Frontal cortex (tissue), 4 donors: Measurements from ENCODE around the gene DPH3. TPM values are rescaled to one million over a fixed set of nuclear protein-coding genes. Genes with fewer than 3 reads are reported as not detected.
A peak's percentile ranks its signal among the peaks of the same experiment; 100 is the strongest.

Experiments used
- DNase-seq, 2 donors: peaks; one replicate each; pipeline ENCODE4 v3.0.0; 2012; ENCODE audit warnings: low spot score in 2 of 2
- FAIRE-seq: peaks from 2 replicates; lab custom pipeline; 2012; peaks lifted over from hg19 to GRCh38; lab: Jason Lieb, UNC
- total RNA-seq: library from RNA; depleted of rRNA; stranded (reverse); fragments of >200 nt; gene quantifications from one replicate; pipeline ENCODE4 v1.2.3, GENCODE V29; 2014
- donor health status: control.
- donor health status: control.
- donor health status: control.

DPH3 gene
- total RNA-seq, 1 donor from 2014 or later: 20.4 TPM

DNA sequence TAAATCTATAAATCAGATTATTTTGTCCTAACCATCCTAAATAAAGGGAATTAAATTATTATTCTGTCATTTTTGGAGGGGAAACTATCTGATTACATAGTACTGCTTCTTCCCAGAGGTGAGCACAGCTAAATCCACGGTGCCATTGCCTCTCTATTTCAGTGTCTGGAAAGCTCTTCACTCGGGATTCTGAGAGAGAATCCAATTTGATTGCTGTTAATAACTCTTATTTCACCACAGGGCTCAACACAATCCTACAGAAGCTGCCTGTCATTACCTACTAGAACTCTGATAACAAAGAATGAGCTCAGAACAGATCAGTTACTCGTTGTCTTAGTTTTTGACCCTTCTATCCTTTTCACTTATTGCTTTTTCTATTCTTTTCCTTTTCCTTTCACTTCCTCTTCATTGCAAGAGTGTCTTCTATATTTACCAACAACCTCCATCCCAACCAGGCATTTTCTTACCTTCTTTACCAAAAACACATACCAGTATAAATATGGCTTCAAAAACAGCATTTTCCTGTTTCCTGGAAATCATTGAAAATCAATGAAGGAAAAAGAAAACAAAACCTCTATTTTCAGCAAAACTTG, 30.7 kb upstream of the DPH3 start:
- DNase-seq (no peak), FAIRE-seq (no peak)

DNA sequence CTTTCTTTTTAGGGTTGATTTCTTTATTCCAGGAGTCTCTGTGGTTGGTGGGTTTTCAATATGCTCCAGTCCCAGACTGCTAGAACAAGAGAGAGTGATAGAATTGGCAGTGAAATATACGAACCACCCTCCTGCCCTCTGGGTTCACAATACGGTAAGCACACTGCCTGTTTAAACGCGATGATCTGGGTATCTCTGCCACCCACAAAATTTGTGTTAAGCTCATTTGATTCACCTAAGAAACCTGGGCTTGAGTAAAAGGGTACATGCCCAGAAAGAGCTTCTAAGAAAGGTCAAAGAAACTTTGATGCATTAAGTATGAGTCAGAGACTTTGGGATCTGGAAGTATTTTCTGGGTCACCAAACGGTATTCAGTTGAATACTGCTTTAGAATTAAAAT, 30.1 kb upstream of the DPH3 start:
- no peak for DNase-seq

GRCh38 chr3:16290827-16291196, 26.1 kb upstream of the DPH3 start:
- no peak for DNase-seq

More for the DNA sequence above, 30.1 kb upstream of the DPH3 start:
- FAIRE-seq: no peak

DNA sequence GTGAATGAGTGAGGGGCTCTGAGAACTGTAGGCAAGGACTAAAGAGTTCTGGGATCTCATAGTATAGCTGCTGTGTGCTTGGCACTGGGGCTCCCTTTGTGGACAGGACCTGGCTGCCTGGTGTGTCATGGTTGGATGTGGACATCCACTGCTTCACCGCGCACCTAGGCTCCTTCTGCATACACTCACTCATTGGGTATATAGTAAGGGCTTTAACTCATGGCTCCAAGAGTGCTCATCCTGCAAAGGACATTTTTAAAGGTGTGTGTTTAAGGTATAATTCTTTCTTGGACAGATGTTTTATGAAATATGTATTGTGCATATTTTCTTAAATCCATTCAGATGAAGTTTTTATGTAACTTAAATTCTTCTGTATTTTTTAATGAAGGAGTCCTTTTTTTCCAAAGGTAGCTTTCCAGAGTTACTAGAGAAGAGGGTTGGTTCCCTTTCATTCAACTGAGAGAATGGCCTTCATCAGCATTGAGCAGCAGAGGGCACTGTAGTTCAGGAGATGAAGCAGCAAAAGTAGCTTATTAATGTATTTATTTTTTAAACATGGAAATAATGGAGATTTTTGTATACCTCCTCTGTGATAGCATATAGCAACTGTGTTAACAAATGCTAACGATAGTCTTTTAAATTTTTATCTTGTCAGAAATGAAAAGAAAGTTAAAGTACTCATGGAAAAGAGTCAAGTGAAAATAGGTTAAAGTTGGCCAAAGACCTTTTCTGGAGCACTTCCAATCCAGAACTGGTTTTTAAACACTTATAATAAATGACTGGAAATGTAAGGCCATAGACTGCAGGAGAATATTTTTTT, 25.5 kb upstream of the DPH3 start:
- peak in 1 of 2 donors; percentile 25 for DNase-seq
- FAIRE-seq: peak; percentile 48

More at GRCh38 chr3:16290827-16291196, 26.1 kb upstream of the DPH3 start:
- FAIRE-seq: no peak

DNA sequence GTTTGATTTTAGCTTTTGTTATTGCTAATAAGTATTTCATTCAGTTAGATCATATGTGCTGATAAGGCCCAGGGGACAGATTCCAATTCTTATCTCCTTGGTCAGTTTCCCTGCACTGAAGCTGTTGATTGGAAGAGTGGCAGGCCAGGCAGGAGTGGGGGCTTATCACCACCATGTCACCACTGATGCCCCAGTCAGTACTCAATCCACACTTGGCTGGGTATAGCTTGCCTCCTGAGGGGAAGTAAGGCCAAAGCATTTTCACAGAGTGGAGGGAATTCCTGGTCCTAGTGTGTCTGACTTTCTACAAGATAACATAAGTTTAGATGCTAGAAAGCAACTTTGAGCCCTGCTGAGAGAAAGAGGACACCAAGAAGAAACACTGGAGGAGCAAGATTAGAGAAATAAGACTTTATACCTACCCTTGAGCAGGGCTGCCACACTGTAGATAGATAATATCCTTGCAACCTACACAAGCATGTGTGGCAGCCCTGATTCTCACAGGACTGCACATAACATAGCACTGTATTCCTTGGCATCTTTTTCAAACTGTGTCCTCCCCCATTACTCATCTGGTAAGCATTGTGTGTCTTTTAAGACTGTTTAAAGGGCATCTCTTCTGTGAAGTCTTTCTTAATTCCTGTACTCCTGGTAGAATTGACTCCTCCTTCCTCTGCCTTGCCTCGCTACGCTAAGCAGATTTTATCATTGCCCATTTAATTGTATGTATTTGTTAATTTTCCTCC, 24.6 kb upstream of the DPH3 start:
- DNase-seq (no peak), FAIRE-seq (no peak)

- FAIRE-seq (no peak), DNase-seq (no peak)
These were observed 23.9 kb upstream of the DPH3 start for GRCh38 chr3:16288664-16289063.

DNA sequence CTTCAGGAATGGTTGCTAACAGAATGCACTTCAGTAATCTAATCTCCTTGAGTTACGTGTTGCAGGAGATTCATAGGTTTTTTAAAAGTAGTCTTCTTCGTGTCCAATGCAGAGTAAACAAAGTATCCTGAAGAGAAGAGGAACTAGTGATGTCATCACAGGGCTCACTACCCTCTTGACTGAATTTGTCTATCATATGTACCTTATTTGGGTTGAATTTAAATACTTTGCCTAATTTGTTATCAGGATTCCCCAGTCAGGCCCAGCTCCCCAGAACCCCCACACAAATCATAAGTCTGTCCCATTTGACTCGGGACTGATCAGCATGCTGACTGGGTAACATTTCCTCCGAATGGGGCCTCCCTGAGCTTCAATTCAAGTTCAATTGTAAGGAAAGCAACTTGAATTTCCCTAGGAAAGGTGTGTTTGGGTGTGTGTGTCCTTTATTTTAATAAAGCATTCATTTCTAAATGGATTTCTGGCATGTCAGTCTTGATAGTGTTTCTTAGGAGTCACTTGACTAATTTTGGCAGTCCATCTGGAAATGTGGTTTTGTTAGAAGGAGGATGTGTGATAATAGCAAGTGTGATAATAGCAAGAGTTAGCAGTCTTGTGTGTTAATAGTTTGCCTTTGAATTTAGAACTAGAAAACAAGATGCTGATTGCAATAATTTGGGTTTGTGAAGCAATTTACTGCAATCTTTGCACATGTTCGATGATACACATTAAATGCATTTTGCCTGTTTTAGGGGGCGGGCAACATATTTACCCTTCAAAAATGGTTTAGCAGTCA, 22.2 kb upstream of the DPH3 start:
- DNase-seq: no peak
- no peak for FAIRE-seq

GRCh38 chr3:16286161-16286560, 21.4 kb upstream of the DPH3 start:
- FAIRE-seq: no peak
- no peak for DNase-seq

- DNase-seq (no peak), FAIRE-seq (no peak)
These were observed 19.9 kb upstream of the DPH3 start for GRCh38 chr3:16284633-16285032.

- FAIRE-seq: no peak
- DNase-seq: no peak
These were observed 15.9 kb upstream of the DPH3 start for GRCh38 chr3:16280671-16281070.

DNA sequence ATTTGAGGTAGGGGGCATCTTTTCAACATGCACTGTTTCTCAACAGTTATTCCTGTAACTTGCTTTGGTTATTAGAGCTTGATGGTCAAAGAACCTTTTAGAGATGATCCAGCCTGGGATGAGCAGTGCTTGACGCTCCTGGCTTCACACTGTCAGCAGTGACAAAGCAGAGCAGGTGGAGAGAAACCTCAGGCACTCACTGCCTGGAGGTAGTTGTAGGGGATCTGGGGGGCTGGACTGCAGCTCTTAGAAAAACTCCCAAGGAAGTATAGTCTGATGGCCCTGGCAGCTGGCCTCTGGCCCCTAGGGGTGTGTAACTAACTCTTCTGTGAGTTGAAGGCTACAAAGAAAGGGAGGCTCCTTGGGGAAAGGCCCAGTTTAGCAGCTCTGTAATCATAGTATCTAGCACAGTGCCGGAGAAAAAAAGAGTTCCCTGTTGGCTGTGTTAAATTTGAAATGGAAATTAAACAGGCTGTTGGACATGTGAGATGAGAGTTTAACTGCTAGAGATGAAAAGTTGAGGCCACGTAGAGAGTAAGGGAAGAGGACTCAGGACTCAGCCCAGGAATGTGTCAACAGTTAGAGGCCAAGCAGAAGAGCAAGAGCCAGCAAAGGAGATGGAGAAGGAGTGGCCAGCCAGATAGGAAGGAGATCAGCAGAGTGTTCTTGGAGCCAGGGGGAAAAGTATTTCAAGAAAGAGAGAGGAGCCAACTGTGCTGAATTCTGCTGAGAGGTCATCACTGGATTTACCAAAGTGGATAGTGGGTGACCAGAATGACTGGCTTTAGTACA, 14.5 kb upstream of the DPH3 start:
- DNase-seq: no peak
- no peak for FAIRE-seq

GRCh38 chr3:16277471-16277870, 12.7 kb upstream of the DPH3 start:
- no peak for DNase-seq
- no peak for FAIRE-seq

DNA sequence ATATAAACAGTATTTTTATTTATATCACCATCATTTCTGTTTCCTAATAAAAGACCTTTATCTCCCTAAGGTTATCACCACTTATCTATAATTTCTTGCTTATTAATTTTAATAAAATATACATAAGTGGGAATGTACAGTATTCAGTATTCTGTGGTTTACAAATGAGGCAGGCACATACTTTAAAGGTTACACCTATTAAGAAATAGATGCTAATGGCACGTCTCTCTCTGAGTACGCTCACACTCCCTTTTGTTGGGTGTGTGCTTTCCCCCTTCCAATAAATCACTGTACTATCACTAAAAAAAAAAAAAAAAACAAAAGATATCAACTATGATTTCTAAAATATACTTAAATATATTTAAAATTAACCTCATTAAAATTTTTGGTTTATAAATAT, 9.1 kb upstream of the DPH3 start:
- DNase-seq: no peak
- peak; percentile 43 for FAIRE-seq

DNA sequence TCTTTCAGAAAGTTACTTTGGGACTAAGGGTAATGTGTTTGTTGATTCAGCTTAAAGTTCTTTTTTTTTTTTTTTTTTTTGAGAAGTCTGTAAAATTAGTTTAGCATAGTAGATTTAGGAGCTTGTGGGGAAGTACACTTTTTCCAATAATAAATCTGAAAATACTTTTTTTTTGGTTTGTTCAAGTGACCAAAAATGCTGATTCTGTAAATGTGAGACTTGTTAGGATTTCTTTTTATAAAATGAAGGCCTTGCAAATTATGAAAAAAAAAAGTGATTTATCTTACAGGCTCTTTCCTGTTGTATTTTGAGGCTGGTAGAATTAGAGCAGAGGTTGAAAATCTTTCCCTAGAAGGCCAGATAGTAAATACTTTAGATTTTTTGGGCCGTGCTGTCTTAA, 7.8 kb upstream of the DPH3 start:
- DNase-seq: no peak
- FAIRE-seq: no peak

- FAIRE-seq: no peak
- no peak for DNase-seq
These were observed 6.1 kb upstream of the DPH3 start for GRCh38 chr3:16270855-16271254.

- no peak for DNase-seq
- no peak for FAIRE-seq
These were observed 2.0 kb upstream of the DPH3 start for GRCh38 chr3:16266714-16267113.

GRCh38 chr3:16265455-16265786, 678 bp upstream of the DPH3 start:
- FAIRE-seq (no peak), DNase-seq (no peak)

- FAIRE-seq: no peak
- DNase-seq: no peak
These were observed 502 bp downstream of the DPH3 start for GRCh38 chr3:16264174-16264707.

DNA sequence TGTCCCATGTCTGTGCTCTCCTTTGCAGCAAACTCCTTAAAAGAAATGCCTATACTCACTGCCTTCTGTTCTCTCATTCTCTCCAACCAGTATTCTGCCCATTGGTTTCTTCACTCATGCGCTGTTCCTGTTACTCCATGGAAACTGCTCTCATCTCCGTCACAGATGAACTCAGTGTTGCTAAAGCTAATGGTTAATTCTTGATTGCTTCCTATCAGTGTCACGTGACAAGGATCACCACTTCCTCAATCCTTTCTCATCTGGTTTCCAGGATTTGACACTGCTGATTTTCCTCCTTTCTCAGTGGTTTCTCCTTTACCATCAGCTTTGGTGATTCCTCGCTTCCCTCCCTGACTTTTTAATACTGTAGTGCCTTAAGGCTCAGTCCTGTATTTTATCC, 2.6 kb downstream of the DPH3 start:
- no peak for DNase-seq
- FAIRE-seq: no peak
